HG03175 (cell line): ENCODE results near the gene BAIAP2L2.
"Not testable (repeated sequence)": the region's sequence is repeated elsewhere in the genome, so short reads cannot be mapped to it uniquely, and the experiment has no call there.

Source experiments
- ATAC-seq: cut with Tn5 transposase; IDR thresholded peaks from one replicate; pipeline ENCODE4 v1.9.1; 2021; ENCODE audit warnings: mild to moderate bottlenecking, moderate library complexity; ENCODE audit not compliant: unreplicated experiment

BAIAP2L2 gene

DNA sequence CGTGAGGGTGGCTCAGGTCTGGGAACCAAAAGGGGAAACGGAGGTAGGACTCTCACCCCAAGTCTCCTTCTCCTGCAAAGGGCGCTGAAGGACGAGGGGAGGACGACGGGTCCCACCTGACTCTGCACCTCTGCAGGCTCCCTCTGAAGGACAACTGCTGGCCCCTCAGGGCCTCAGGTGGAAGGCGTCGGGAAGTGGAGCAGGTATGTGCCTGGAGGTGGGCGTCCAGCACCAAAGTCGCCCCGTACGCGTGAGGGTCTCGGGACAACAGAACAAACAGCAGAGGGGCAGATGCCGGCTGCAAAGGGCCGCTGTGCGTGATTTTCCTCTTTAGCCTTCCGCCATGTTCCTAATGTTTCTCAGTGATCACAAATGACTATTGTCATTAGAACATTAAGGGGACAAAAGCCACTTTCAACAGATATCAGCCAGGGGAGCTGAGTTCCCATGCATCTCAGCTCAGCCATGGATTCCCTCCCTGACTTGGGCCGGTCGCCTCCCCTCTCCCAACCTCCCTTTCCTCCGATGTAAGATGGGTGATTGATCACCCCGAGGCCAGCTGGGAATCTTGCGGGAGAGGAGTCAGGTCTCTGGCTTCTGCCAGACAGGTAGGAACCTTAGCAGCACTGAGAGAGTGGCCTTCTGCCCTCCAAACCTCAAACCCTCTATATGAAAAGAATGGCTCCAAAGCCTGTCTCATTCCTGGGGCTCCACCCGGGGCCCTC lies 27.3 kb downstream of the BAIAP2L2 start:
- ATAC-seq: no peak

DNA sequence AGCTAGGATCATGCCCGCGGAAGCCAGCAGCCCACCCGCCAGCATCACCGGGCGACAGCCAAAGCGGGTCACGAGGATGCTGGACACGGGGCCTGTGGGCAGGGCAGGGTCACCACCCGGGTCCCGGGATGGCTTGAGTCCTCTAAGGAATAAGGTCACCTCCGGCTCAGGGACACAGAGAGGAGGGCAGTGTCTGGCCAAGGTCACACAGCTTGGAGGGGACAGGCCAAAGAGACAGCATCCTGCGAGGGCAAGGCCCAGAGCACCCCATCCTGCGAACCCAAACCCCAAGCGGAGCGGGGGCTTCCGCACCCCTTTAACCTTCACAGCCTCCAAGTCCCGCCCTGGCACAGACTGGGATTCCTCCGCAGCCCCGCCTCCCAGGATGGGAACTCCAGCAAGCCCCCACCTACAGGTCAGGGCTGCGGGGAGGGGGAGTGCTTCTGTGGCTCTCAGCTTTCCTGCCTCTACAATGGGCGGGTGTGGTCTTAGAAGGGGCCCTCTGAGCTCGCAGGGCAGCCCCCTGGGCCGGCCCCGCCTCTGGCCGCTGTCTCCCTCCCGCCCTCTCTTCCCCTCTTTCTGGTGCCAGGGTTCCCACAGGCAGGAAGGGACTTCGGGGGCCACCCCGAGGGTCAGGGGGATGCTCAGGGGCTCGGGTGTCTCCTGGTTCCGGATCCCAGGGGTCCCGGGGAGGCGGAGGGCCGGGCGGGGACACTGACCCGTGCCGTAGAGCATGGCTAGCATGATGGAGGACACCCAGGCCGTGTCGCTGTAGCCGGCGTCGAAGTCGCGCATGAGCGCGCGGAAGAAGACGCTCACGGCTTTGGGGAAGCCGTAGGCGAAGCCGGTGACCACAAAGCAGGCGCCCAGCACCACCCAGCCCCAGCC lies 28.3 kb downstream of the BAIAP2L2 start:
- no peak for ATAC-seq

DNA sequence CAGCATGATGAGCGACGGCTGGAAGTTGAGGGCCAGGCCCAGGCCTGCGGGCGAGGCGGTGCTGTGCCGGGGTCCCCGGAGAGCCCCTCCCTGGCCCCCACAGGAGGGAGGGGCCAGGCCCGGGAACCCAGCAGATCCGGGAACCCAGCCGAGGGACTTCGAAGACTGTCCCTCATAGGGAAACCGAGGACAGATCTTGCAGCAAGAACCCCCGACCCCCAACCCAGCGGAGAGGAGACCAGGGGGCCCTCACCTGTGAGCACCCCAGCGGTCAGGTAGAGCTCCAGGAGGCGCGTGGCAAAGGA lies 28.9 kb downstream of the BAIAP2L2 start:
- no peak for ATAC-seq

DNA sequence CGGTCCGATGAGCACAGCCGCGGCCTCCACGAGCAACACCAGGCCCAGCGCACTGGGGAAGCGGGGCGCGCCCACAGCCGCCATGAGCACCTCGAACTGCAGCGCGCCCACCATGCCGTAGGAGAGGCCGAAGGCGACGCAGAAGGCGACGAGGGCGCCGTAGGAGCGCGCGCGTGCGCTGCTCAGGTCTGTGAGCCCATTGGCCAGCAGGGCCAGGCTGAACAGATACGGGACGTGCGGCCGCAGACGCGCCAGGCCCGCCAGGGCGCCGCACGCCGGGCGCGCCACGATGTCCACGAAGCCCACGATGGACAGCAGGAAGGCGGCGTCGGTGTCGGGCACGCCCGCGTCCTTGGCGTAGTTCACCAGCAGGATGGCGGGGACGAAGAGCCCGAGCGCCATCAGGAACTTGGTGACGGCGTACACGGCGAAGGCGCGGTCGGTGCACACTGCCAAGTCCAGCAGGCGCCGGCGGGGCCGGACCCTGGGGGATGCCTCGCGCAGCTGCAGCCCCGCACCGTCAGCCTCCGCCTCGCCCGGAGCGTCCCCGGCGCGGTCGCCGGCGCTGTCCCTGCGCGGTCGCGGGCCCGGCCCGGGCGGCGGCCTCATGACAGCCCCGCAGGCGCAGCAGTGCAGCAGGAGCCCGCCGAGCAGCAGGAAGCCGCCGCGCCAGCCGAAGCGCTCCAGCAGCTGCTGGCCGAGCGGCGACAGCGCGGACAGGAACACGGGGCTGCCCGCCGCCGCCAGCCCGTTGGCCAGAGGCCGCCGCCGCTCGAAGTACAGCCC lies 29.4 kb downstream of the BAIAP2L2 start:
- ATAC-seq: no peak

DNA sequence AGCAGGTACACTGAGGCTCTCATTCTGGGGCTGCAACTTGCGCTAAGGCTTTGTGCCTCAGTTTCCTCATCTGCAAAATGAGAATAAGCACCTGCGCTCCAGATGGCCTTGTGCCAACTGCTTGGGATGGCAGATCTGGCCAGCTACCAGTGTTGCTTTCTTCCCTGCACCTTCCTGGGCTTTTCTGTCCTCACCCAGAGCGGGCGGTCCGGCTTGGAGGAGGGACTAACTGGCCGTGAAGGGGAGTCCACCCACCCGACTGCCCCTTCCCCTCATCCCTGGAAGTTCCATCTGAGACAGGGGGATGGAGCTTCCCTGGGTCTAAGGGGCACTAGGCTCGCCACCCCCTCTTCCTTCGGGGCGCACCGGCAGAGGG lies 30.0 kb downstream of the BAIAP2L2 start:
- ATAC-seq: no peak

DNA sequence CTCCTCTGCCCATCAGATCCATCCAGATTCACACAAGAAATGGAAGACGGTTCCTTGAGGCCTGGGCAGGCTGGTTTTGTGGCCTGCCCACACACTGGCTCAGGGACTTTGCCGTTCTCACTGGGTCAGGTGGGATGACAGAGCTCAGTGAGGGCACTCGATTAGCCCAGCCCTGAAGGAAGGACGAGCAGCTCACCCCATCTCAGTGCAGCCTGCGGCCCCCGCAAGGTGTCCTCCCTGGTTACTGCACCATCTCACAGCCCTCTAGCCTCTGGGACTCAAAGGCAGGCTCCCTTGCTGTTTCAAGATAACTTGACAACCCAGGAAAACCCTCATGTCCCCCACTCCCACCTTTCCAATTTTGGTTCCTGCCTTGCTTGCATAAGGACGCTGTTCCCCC lies 30.7 kb downstream of the BAIAP2L2 start:
- ATAC-seq: no peak

DNA sequence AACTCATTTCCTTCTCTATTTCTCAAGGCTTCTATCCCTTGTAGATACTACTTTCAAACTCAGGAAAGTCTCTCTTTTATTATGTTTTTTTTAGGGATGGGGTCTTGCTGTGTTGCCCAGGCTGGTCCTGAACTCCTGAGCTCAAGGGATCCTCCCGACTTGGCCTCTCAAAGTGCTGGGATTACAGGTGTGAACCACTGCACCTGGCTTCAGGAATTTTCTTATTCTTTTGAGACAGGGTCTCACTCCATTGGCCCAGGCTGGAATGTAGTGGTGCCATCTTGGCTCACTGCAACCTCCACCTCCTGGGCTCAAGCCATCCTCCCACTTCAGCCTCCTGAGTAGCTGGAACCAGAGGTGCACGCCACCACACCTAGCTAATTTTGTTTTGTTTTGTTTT lies 31.3 kb downstream of the BAIAP2L2 start:
- ATAC-seq: not testable (repeated sequence)

DNA sequence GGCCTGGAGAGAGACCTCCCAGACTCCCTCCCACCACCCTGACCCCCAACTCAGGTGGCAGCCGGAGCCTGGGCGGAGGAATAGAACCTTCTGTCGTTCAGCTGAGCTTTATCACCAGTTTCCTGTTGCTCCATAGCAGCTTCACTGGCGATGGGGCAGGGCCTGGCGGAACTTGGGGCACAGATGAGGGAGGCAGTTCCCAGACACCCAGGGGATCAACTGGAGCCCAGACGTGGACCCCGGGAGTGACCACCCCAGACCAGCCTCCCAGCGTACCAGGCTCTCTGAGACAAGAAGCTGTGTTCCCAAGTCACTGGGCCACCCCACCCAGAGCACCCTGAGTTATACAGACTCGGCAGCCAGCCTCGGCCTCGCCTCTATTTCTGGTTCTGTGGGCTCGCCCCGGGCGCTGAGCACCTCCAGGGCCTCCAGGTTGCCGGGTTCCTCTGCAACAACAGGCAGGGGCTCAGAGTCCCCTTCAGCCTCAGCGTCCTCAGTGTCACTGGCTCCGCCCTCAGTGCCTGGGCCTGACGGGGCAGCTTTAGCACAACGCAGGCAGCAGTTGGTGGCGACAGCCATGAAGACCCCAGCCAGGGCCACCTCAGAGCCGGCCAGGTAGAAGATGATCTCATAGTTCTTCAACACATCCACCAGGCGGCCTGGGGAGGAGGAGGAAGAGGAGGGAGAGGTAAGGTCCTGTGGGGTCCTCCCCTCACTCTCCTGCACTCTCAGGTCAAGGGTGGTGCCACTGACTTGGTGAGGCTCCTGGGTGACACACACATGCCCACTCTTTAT lies 32.2 kb downstream of the BAIAP2L2 start:
- no peak for ATAC-seq

DNA sequence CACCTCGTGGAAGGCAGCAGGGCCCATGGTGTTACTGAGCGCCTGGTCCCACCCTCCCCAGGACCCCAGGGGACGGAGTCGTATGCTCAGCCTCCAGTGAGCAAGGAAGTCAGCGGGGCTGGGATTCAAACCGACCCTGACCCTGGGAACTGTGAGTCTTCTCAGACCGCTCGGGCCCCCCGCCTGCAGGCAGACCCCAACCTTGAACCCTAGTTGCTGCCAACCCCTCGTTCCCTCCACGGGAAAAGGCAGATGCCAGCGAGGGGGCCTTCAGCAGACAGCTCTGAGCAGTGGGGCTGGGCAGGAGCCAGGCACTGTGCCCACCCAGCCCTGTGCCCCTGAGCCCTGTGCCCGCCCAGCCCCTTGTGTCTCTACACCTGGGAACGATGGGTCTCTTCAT lies 32.9 kb downstream of the BAIAP2L2 start:
- ATAC-seq: no peak

DNA sequence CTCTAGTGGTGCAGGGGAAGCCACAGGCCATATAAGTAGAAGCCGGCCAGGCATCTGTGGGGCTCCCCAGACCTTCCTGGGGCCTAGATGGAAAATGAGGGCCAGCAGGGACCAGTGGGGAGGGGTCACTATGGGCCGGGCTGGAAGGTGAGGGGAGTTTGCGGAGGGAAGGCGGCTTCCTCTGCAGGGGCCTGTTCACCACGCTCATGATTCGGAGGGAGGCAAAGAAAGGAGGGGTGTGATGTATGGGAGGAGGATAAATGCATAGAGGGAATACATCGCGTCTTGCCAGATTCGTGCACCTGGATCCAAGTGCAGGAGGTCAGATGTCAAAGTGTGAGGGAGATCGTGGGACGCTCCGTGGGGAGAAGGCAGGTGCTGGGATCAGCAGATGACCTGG lies 33.4 kb downstream of the BAIAP2L2 start:
- no peak for ATAC-seq

DNA sequence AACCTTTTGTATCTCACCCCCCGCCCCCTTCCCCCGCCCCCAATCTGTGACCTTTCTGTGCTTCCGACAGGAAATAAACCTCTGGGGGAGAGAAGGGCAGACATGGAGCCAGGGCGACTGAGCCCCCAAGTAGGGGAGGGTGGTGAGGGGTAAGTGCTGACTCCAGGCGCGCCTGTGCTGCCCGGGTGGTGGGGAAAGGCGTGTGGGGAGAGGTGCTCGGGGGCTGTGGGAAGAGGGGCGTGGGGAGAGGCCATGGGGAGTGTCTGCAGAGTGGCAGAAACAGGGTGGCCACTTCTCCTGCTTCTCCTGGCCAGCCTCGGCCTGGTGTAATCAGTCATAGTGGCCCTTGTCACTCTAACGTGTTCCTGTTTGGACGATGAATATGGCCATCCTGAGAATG lies 34.5 kb downstream of the BAIAP2L2 start:
- ATAC-seq: no peak

DNA sequence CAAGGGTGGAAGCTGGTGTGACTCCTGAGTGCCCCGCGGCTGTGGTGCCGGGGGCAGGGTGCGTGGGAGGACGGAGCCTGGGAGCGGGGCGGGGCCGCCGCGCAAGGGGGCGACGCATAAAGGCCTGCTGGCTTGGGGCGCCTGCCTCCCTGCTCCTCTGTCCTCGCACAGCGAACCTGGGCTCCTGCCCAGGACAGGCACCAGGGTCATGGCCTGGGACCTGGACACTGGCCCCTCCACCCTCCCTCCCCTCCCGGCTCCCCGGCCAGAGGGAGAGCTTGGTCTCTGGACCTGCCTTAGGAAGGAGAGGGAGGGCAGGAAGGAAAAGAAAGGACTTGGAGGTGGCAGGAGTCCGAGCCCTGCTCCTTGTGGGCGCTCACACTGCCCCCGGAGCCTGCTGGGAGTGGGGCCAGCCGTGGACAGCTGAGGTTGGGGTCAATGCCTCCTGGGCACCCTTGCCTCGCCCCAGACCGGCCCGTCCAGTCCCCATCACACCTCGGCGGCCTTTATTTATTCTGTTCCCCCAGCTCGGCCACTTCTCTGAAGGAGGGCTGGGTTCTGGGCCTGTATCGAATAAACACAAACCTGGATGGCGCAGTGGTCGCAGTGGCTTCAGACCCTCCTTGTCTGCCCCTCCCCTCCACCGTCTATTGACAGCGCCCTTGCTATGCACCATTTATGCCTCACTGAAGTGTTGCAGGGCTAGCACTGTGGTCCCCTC lies 35.2 kb downstream of the BAIAP2L2 start:
- ATAC-seq: no peak

DNA sequence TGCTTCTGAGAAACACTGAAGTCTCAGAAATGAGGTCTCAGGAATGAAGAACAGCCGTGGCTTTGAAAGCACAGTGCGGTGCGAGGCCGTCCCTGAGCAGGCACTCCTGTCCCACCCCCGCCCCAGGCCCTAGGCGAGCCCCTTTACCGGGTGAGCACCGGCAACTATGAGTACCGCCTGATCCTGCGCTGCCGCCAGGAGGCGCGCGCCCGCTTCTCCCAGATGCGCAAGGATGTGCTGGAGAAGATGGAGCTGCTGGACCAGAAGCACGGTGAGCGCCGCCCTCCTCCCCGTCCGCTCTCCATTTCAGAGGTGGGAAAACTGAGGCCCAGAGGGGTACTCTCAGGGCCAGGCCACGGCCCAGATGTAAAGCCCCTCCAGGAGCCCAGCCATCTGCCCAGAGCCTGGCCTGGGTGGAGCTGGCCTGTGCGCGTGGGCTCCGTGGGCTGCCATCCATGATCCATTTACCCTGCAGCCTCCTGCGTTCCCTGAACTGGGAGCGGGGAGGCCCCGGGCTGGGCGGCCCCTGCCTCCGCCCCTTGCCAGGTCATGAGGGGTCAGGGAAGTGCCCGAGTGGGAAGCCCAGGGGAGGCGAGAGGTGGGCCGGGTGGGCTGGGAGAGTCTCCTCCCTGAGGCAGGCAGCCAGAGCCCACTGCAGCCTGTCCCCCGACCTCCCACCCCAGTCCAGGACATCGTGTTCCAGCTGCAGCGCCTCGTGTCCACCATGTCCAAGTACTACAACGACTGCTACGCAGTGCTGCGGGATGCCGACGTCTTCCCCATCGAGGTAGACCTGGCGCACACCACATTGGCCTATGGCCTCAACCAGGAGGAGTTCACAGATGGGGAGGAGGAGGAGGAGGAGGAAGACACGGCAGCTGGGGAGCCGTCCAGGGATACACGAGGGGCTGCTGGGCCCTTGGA lies 36.0 kb downstream of the BAIAP2L2 start:
- no peak for ATAC-seq

DNA sequence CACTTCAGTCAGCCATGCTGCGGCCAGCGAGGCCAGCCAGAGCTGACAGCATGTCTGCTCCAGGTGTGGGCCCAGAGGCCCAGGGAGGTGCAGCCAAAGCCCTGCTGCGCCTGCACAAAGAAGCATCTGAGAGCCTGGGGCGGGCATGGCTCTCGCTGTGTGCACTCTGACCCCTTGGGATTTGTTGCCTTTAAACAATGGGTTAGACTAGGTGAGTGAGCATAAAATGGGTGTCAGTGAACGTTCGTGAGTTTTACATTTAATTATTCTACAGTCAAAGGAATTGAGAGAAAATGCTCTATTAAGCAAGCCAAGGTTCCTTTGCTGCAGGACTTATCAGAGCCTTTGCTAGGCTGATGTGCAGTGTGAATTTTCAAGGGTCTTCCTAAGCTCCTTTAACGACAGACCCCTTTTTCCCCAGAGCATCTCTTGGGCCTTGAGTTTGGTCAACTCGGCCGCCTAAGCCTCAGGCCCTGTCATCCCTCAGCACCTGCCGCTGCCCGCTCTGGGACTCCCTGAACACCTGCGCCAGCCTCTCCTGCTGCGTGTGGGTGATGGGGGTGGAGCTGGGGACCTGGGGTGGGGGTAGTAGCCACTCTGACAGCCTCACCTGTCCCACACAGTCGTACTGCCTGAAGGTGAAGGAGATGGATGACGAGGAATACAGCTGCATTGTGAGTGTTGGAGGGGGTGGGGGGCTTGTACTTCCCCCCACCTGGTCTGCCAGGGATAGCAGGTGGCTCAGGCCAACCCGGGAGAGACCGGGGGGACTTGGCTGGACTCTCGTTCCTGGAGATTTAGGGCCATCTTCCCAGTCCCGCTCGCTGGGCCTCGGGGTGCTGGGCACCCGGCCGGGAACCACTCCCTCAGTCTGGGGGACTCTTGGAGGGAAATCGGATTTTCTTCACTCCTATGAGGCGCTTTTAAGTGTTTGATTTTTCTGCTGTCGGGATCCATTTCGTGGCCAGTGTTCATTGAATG lies 37.0 kb downstream of the BAIAP2L2 start:
- ATAC-seq: no peak

DNA sequence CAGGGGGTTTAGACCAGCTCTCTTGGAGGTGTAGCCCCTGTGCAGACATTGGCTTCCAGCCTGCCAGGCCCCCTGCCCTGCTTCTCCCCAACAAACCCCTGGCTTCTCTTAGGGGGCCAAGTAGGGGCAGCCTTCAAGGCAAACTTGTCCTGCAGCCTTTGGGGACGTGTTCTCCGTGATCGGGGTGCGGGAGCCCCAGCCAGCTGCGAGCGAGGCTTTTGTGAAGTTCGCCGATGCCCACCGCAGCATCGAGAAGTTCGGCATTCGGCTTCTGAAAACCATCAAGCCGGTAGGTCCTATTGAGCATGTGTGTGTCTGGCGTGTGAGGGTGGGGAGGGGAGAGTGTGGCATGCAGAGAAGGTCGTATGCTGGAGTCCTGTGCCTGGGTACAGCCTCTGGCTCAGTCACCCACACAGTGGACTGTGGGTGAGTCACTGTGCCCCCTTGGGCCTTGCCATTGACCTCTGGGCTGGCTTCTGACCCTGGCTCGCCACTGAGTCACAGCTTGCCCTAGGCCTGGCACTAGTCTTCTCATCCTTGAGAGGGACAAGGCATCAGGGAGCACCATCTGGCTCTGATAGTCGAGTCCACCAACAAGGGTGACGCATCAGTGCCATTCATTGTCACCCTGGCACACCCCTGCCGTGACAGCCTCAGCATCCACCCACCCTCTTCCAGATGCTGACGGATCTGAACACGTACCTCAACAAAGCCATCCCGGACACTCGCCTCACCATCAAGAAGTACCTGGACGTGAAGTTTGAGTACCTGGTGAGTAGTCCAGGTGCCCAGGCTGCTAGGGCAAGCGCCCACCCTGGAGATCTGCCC lies 37.9 kb downstream of the BAIAP2L2 start:
- no peak for ATAC-seq

DNA sequence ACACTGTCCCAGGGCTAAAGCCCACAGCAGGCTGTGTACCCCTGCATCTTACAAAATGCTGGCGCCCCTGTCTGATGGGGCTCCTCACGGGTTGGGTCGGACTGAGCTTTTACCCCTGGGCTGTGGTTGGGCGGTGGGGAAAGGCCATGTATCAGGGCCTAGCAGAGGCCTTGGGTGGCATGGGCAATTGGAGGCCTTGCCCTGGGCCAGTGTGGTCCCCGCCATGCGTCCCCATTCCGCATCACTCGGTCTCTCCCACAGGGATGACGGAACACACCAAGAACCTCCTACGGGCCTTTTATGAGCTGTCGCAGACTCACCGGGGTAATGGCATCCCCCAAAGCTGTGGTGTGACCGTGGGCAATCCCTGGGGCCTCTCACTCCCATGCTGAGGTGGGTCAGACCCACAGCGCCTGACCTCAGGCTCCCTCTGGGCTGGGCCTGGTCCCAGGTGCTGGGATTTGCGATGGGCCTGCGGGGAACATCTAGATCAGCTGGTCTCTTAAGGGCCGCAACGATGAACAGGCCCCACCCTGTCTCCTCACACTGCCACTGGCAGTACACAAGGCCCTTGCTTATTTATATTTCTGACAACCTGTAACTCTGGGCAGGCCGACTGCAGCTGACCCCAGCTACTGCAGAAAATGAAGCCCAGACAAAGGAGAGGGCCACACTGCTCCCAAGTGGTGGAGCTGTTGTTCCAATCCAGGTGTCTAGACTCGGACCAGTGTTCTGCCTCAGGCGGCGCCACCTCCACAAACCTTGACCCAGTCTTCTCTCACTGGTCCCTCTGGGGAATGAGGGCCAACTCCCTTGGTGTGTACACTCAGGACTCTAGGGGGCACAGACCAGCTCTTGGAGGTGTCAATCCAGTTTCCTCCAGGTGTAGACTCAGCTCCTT lies 38.8 kb downstream of the BAIAP2L2 start:
- ATAC-seq: no peak
